ENCODE data around the gene OTOS.

OTOS gene

DNA sequence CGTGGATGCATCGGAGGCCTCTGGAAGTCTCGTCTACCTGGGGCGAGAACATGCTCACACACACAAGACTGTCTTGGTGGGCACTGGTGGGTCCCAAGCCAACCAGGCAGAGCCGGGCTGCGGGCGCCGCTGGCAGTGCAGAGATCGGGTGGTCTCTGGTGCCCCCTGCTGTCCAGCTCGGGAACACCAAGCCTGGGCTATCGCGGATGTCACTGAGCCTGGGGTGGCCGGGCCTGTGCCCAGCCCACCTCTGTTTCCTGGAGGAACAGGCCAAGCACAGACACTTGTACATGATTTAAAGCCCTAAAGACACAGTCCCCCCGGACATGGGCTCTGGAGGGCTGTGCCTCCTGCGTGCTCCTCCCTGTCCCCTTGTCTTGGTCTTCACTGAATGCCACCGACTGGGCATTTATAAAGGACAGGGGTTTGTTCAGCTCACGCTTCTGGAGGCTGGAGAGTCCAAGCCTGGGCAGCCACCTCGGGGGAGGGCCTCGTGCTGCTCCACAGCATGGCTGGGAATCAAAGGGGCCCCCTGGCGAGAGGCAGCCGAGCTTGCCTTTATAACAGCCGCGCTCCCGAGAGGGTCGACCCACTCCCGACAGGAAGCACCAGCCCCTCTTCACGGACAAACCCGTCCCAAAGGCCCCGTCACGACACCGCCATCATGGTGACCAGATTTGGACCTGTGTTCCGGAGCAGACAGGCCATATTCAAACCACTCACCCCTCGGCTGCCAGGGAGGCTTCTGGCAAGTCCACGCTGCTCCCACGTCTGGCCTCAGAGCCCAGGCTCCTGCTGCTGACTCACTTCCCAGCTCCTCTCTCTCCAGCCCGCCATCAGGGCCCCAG, 3.6 kb upstream of the OTOS start:
- Histone ChIP-seq H2AFZ (ENCODE audit: low read length) (peak overlapping the region; percentile 90), H2BK5ac (ENCODE audit: low read length) (no peak overlapping the region), H3K18ac (ENCODE audit: low read length) (peak overlapping the region; percentile 72), H2BK12ac (ENCODE audit: low read length) (peak overlapping the region; percentile 65), H3K4ac (ENCODE audit: low read length) (peak overlapping the region; percentile 24), H3K9ac (ENCODE audit: low read depth, low read length, poor library complexity) (no peak overlapping the region), H2AK5ac (ENCODE audit: low read depth, low read length) (peak overlapping the region; percentile 91), H2BK120ac (ENCODE audit: low read depth, low read length) (no peak overlapping the region), H3K23ac (ENCODE audit: low read depth, low read length, poor library complexity) (peak overlapping the region; percentile 76), H3K4me2 (ENCODE audit: insufficient read depth, low read length, poor library complexity, severe bottlenecking) (no peak overlapping the region), H4K91ac (ENCODE audit: low read depth, low read length, poor library complexity) (no peak overlapping the region), H3K79me1 (ENCODE audit: low read depth, low read length) (peaks cover 2% of the 10 kb centered on the region), H2BK15ac (ENCODE audit: low read length) (peak overlapping the region; percentile 60), H3K14ac (ENCODE audit: low read length) (no peak overlapping the region), H4K8ac (ENCODE audit: low read depth, low read length) (no peak overlapping the region), H3K27me3 (ENCODE audit: control insufficient read depth in 3 of 3, insufficient read depth in 3 of 3, low read depth in 1 of 3, low read length in 3 of 3) (peaks cover 0 to 22% (median 3%) of the 10 kb centered on the region in 3 experiments), H3K27ac (replicated peaks; ENCODE audit: low read length) (no peak overlapping the region), H3K4me3 (ENCODE audit: low read length in 2 of 2) (no peak overlapping the region), H3K36me3 (replicated peaks in 1 of 2; ENCODE audit: control insufficient read depth in 2 of 2, insufficient read depth in 2 of 2, low read length in 2 of 2) (peaks cover 0 to 3% of the 10 kb centered on the region in 2 donors), H3K4me1 (ENCODE audit: control insufficient read depth in 2 of 2, insufficient read depth in 1 of 2, low read depth in 1 of 2, low read length in 2 of 2) (peaks cover 12 to 13% of the 10 kb centered on the region in 2 donors), H3K9me3 (replicated peaks in 1 of 2; ENCODE audit: control insufficient read depth in 2 of 2, insufficient read depth in 1 of 2, low read depth in 1 of 2, low read length in 2 of 2) (no peaks in the 10 kb centered on the region)
- WGBS, 2 donors (ENCODE audit: extremely low coverage in 2 of 2, insufficient read length in 2 of 2, insufficient replicate concordance in 1 of 2): no CpG with 5 or more reads among the region's 36 CpGs
- DNase-seq (ENCODE audit: low spot score): peak; percentile 69

DNA sequence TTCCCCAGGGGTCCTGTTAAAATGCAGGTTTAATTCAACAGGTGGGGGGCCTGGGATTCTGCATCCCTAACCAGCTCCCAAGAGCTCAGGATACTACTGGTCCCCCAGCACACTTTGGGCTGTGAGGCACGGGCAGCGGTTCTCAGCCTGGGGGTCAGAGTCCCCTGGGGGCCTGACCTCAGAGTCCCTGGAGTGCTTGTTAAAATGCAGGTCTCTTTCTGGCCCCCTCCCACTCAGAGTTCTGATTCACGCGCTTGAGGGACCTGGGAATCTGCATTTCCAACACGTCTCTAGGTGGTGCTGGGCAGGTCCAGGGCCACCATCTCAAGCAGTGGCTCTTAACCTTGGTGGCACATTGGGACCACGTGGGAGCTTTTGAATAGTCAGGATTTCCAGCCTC, 2.8 kb upstream of the OTOS start:
- DNase-seq (ENCODE audit: low spot score): no peak
- H3K4ac ChIP-seq (ENCODE audit: low read length): no peak overlapping the region
- H2AK5ac ChIP-seq (ENCODE audit: low read depth, low read length): peak overlapping the region; percentile 81
- no peak overlapping the region for H2BK120ac ChIP-seq (ENCODE audit: low read depth, low read length)
- H3K4me2 ChIP-seq (ENCODE audit: insufficient read depth, low read length, poor library complexity, severe bottlenecking): no peak overlapping the region
- H3K4me1 ChIP-seq (ENCODE audit: control insufficient read depth in 2 of 2, insufficient read depth in 1 of 2, low read depth in 1 of 2, low read length in 2 of 2): peaks cover 13% of the 10 kb centered on the region in 2 donors
- H3K27me3 ChIP-seq (ENCODE audit: control insufficient read depth in 3 of 3, insufficient read depth in 3 of 3, low read depth in 1 of 3, low read length in 3 of 3): peaks cover 0 to 20% (median 3%) of the 10 kb centered on the region in 3 experiments
- no peak overlapping the region for H3K23ac ChIP-seq (ENCODE audit: low read depth, low read length, poor library complexity)
- H4K8ac ChIP-seq (ENCODE audit: low read depth, low read length): no peak overlapping the region
- H3K9me3 ChIP-seq (replicated peaks in 1 of 2; ENCODE audit: control insufficient read depth in 2 of 2, insufficient read depth in 1 of 2, low read depth in 1 of 2, low read length in 2 of 2): no peaks in the 10 kb centered on the region
- H2BK5ac ChIP-seq (ENCODE audit: low read length): no peak overlapping the region
- H3K27ac ChIP-seq (replicated peaks; ENCODE audit: low read length): no peak overlapping the region
- no peak overlapping the region for H3K18ac ChIP-seq (ENCODE audit: low read length)
- no peak overlapping the region for H2AFZ ChIP-seq (ENCODE audit: low read length)
- H2BK15ac ChIP-seq (ENCODE audit: low read length): no peak overlapping the region
- no peak overlapping the region for H2BK12ac ChIP-seq (ENCODE audit: low read length)
- WGBS, 2 donors (ENCODE audit: extremely low coverage in 2 of 2, insufficient read length in 2 of 2, insufficient replicate concordance in 1 of 2): no CpG with 5 or more reads among the region's 6 CpGs
- no peak overlapping the region for H3K14ac ChIP-seq (ENCODE audit: low read length)
- no peak overlapping the region for H3K9ac ChIP-seq (ENCODE audit: low read depth, low read length, poor library complexity)
- H3K4me3 ChIP-seq (ENCODE audit: low read length in 2 of 2): no peak overlapping the region
- H4K91ac ChIP-seq (ENCODE audit: low read depth, low read length, poor library complexity): no peak overlapping the region
- peaks cover 2% of the 10 kb centered on the region for H3K79me1 ChIP-seq (ENCODE audit: low read depth, low read length)
- H3K36me3 ChIP-seq (replicated peaks in 1 of 2; ENCODE audit: control insufficient read depth in 2 of 2, insufficient read depth in 2 of 2, low read length in 2 of 2): peaks cover 0 to 3% of the 10 kb centered on the region in 2 donors

DNA sequence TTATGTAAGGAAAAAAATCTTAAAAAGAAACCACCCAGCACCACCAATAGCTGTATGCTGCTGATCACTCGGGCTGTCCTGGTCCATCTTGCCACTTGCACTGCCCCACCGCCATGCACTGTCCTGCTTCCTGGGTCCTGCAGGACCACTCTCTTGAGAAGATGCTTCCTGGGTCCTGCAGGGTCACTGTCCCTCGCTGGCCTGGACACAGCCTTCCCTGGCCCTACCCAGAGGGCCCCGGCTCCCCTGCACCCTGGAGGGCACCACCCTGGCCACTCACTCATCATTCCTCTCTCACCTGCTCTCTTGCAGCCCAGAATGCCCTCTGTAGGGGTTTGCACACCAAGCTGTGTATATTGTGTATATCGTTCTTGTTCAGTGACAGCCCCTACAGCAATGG, 2.4 kb upstream of the OTOS start:
- Histone ChIP-seq H2BK5ac (ENCODE audit: low read length) (no peak overlapping the region), H3K14ac (ENCODE audit: low read length) (no peak overlapping the region), H3K36me3 (replicated peaks in 1 of 2; ENCODE audit: control insufficient read depth in 2 of 2, insufficient read depth in 2 of 2, low read length in 2 of 2) (peaks cover 0 to 3% of the 10 kb centered on the region in 2 donors), H3K27ac (replicated peaks; ENCODE audit: low read length) (no peak overlapping the region), H2AFZ (ENCODE audit: low read length) (no peak overlapping the region), H3K4me1 (ENCODE audit: control insufficient read depth in 2 of 2, insufficient read depth in 1 of 2, low read depth in 1 of 2, low read length in 2 of 2) (peaks cover 13% of the 10 kb centered on the region in 2 donors), H3K4me2 (ENCODE audit: insufficient read depth, low read length, poor library complexity, severe bottlenecking) (no peak overlapping the region), H3K9me3 (replicated peaks in 1 of 2; ENCODE audit: control insufficient read depth in 2 of 2, insufficient read depth in 1 of 2, low read depth in 1 of 2, low read length in 2 of 2) (no peaks in the 10 kb centered on the region), H3K23ac (ENCODE audit: low read depth, low read length, poor library complexity) (peak overlapping the region; percentile 78), H2AK5ac (ENCODE audit: low read depth, low read length) (peak overlapping the region; percentile 81), H3K27me3 (ENCODE audit: control insufficient read depth in 3 of 3, insufficient read depth in 3 of 3, low read depth in 1 of 3, low read length in 3 of 3) (peaks cover 0 to 20% (median 3%) of the 10 kb centered on the region in 3 experiments), H4K91ac (ENCODE audit: low read depth, low read length, poor library complexity) (no peak overlapping the region), H2BK120ac (ENCODE audit: low read depth, low read length) (no peak overlapping the region), H2BK12ac (ENCODE audit: low read length) (peak overlapping the region; percentile 85), H4K8ac (ENCODE audit: low read depth, low read length) (no peak overlapping the region), H3K79me1 (ENCODE audit: low read depth, low read length) (peaks cover 2% of the 10 kb centered on the region), H2BK15ac (ENCODE audit: low read length) (no peak overlapping the region), H3K18ac (ENCODE audit: low read length) (peak overlapping the region; percentile 51), H3K9ac (ENCODE audit: low read depth, low read length, poor library complexity) (no peak overlapping the region), H3K4me3 (ENCODE audit: low read length in 2 of 2) (no peak overlapping the region), H3K4ac (ENCODE audit: low read length) (no peak overlapping the region)
- DNase-seq (ENCODE audit: low spot score): no peak
- no CpG with 5 or more reads among the region's 5 CpGs for WGBS, 2 donors (ENCODE audit: extremely low coverage in 2 of 2, insufficient read length in 2 of 2, insufficient replicate concordance in 1 of 2)

GRCh38 chr2:240142256-240142775, 1.9 kb upstream of the OTOS start:
- peak overlapping the region; percentile 38 for H2BK15ac ChIP-seq (ENCODE audit: low read length)
- no peak overlapping the region for H2BK120ac ChIP-seq (ENCODE audit: low read depth, low read length)
- no peak overlapping the region for H3K18ac ChIP-seq (ENCODE audit: low read length)

More at GRCh38 chr2:240142256-240142775, 1.9 kb upstream of the OTOS start:
- no peak overlapping the region for H3K9ac ChIP-seq (ENCODE audit: low read depth, low read length, poor library complexity)
- H3K9me3 ChIP-seq (replicated peaks in 1 of 2; ENCODE audit: control insufficient read depth in 2 of 2, insufficient read depth in 1 of 2, low read depth in 1 of 2, low read length in 2 of 2): no peaks in the 10 kb centered on the region
- H3K4me3 ChIP-seq (ENCODE audit: low read length in 2 of 2): no peak overlapping the region
- no peak overlapping the region for H4K91ac ChIP-seq (ENCODE audit: low read depth, low read length, poor library complexity)
- DNase-seq (ENCODE audit: low spot score): no peak
- H2AK5ac ChIP-seq (ENCODE audit: low read depth, low read length): peak overlapping the region; percentile 58
- H3K27ac ChIP-seq (replicated peaks; ENCODE audit: low read length): no peak overlapping the region
- WGBS, 2 donors (ENCODE audit: extremely low coverage in 2 of 2, insufficient read length in 2 of 2, insufficient replicate concordance in 1 of 2): no CpG with 5 or more reads among the region's 16 CpGs
- no peak overlapping the region for H2BK12ac ChIP-seq (ENCODE audit: low read length)
- no peak overlapping the region for H3K23ac ChIP-seq (ENCODE audit: low read depth, low read length, poor library complexity)
- H3K14ac ChIP-seq (ENCODE audit: low read length): no peak overlapping the region
- no peak overlapping the region for H3K4ac ChIP-seq (ENCODE audit: low read length)
- peaks cover 11 to 13% of the 10 kb centered on the region in 2 donors for H3K4me1 ChIP-seq (ENCODE audit: control insufficient read depth in 2 of 2, insufficient read depth in 1 of 2, low read depth in 1 of 2, low read length in 2 of 2)
- no peak overlapping the region for H2AFZ ChIP-seq (ENCODE audit: low read length)
- H3K36me3 ChIP-seq (replicated peaks in 1 of 2; ENCODE audit: control insufficient read depth in 2 of 2, insufficient read depth in 2 of 2, low read length in 2 of 2): no peaks in the 10 kb centered on the region
- no peak overlapping the region for H3K4me2 ChIP-seq (ENCODE audit: insufficient read depth, low read length, poor library complexity, severe bottlenecking)
- H3K79me1 ChIP-seq (ENCODE audit: low read depth, low read length): peaks cover 2% of the 10 kb centered on the region
- H2BK5ac ChIP-seq (ENCODE audit: low read length): no peak overlapping the region
- no peak overlapping the region for H4K8ac ChIP-seq (ENCODE audit: low read depth, low read length)
- peaks cover 0 to 20% (median 4%) of the 10 kb centered on the region in 3 experiments for H3K27me3 ChIP-seq (ENCODE audit: control insufficient read depth in 3 of 3, insufficient read depth in 3 of 3, low read depth in 1 of 3, low read length in 3 of 3)

Data from neuronal stem cell (in vitro differentiated cells).